Measurements from ENCODE around the gene OR52N4. TPM values are rescaled to one million over a fixed set of nuclear protein-coding genes. Genes with fewer than 3 reads are reported as not detected.

Gene OR52N4
- total RNA-seq, 2 donors from 2014 or later = not detected

DNA sequence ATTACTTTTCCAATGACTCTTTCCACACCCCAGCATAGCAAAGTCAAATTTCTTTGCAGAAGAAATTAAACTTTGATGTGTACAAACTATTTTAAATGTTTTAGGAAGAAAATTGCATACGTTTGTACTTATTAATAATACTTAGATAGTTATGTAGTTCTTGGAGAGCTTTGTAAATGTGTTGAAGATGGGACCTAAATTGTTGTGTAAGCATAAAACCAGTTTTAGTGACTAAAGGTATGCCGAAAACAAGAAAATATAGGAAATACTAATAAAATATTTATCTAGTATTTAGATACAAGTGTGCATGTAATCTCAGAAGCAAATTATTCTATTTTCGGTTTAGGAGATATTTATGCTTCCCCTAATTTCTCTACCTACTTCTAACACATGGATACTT lies 4.2 kb upstream of the OR52N4 start:
- no peaks in the 10 kb centered on the region for H3K36me3 ChIP-seq (replicated peaks in 1 of 2; ENCODE audit: insufficient read depth in 1 of 2, low read depth in 2 of 2)
- no peak overlapping the region for H3K27ac ChIP-seq

DNA sequence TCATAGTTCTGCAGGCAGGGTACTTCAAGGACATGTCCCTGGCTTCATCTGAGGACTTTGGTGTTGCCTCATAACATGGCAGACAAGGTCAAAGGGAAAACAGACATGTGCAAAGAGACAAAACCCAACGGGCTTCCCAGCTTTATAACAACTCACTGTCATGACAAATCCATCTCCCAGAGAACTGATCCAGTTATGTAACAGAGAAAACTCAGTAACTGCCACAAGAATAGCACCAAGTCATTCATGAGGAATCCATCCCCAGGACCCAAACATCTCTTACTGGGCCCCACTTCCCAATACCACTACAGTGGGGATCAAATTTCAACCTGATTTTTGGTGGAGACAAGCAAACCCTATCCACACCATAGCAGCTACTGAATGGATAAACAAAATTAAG lies 13.0 kb downstream of the OR52N4 start:
- ATAC-seq (no peak), DNase-seq (no peak)
- intact Hi-C loops (cut with DNase I) = no loop called here
- no peaks in the 10 kb centered on the region for H3K9me3 ChIP-seq
- H3K36me3 ChIP-seq (replicated peaks in 1 of 2; ENCODE audit: insufficient read depth in 1 of 2, low read depth in 2 of 2) = no peaks in the 10 kb centered on the region
- no peak for TF ChIP-seq POLR2A (IDR thresholded peaks at IDR 0.05)
- TF ChIP-seq, protein P1, sequence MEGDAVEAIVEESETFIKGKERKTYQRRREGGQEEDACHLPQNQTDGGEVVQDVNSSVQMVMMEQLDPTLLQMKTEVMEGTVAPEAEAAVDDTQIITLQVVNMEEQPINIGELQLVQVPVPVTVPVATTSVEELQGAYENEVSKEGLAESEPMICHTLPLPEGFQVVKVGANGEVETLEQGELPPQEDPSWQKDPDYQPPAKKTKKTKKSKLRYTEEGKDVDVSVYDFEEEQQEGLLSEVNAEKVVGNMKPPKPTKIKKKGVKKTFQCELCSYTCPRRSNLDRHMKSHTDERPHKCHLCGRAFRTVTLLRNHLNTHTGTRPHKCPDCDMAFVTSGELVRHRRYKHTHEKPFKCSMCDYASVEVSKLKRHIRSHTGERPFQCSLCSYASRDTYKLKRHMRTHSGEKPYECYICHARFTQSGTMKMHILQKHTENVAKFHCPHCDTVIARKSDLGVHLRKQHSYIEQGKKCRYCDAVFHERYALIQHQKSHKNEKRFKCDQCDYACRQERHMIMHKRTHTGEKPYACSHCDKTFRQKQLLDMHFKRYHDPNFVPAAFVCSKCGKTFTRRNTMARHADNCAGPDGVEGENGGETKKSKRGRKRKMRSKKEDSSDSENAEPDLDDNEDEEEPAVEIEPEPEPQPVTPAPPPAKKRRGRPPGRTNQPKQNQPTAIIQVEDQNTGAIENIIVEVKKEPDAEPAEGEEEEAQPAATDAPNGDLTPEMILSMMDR (IDR thresholded peaks at IDR 0.05) = no peak
- no peak overlapping the region for H3K4me3 ChIP-seq
- WGBS, 2 donors = 10 to 19% methylated on average over 1 of the region's 1 CpG
- no peak overlapping the region for H3K27ac ChIP-seq
- H3K4me1 ChIP-seq = no peaks in the 10 kb centered on the region
- H3K27me3 ChIP-seq = no peaks in the 10 kb centered on the region

More for the DNA sequence above, 4.2 kb upstream of the OR52N4 start:
- Histone ChIP-seq H3K4me1 (no peaks in the 10 kb centered on the region), H3K9me3 (no peaks in the 10 kb centered on the region), H3K4me3 (no peak overlapping the region), H3K27me3 (no peaks in the 10 kb centered on the region)
- DNase-seq (no peak), ATAC-seq (no peak)
- TF ChIP-seq, protein P1 (IDR thresholded peaks at IDR 0.05) = no peak
- 58 to 66% methylated on average over 3 of the region's 3 CpGs for WGBS, 2 donors
- intact Hi-C loops (cut with DNase I) = no loop called here

DNA sequence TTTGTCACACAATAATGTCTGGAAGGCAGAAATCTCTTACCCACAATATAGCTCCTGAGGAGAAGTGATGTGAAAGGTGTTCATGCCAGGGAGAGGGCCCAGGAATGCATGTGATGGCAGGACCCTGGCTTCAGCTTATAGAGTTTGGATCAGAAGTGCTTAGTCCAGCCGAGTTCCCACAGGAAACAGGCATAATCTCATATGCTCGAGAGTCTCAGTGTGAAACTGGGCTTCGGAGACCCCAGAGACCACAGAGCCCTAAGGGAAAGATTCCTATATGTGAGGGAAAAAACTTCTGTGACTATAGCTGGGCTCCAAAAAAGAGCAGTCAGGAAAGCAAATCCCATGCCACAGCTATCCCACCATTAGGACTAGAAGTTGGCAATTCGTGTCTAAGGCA lies 29.2 kb downstream of the OR52N4 start, which contains the start of gene OR52N5:
Gene OR52N5 (minus strand): TSS at position 101 of the 400 bp plus-strand sequence. CDS start 4,721 bp downstream, outside the sequence.
- no peak for DNase-seq
- H3K4me3 ChIP-seq = no peak within 1 kb of the TSS
- intact Hi-C loops (cut with DNase I) = no loop called here
- TF ChIP-seq, protein P1 (IDR thresholded peaks at IDR 0.05) = no peak
- TF ChIP-seq POLR2A (IDR thresholded peaks at IDR 0.05) = no peak
- no peaks in the 10 kb centered on the region for H3K4me1 ChIP-seq
- H3K36me3 ChIP-seq (replicated peaks in 1 of 2; ENCODE audit: insufficient read depth in 1 of 2, low read depth in 2 of 2) = no peaks in the 10 kb centered on the region
- WGBS, 2 donors = 33 to 41% methylated on average over 4 of the region's 4 CpGs
- H3K27ac ChIP-seq = no peak within 1 kb of the TSS
- no peak for ATAC-seq
- no peaks in the 10 kb centered on the region for H3K9me3 ChIP-seq
- no peaks in the 10 kb centered on the region for H3K27me3 ChIP-seq

DNA sequence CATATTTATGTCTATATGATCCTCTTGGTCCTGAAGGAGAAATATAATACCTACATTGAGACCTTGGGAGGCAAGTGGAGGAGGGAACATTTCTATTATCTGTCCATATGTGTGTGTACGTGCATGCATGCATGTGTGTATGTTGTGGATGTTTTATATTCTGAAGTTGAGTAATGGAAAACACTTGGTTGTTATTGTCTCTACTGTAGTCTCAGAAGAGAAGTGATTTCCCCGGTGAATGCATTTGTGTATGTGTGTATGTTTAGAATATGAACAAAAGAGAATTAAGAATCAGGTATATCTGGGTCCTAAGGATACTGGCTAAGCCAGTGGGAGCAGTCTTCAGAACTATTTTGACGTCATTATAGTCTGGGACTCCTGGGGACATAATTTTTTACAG lies 37.1 kb downstream of the OR52N4 start, which contains the start of gene OR52N1:
Gene OR52N1 (minus strand): TSS at position 101 of the 400 bp plus-strand sequence. CDS start 2,449 bp downstream, outside the sequence.
- Histone ChIP-seq H3K9me3 (no peaks in the 10 kb centered on the region), H3K4me1 (no peaks in the 10 kb centered on the region), H3K27me3 (no peaks in the 10 kb centered on the region), H3K4me3 (no peak within 1 kb of the TSS), H3K36me3 (replicated peaks in 1 of 2; ENCODE audit: insufficient read depth in 1 of 2, low read depth in 2 of 2) (no peaks in the 10 kb centered on the region), H3K27ac (no peak within 1 kb of the TSS)
- ATAC-seq (no peak), DNase-seq (no peak)
- no peak for TF ChIP-seq POLR2A (IDR thresholded peaks at IDR 0.05)
- TF ChIP-seq, protein P1 (IDR thresholded peaks at IDR 0.05) = no peak
- intact Hi-C loops (cut with DNase I) = no loop called here
- WGBS, 2 donors = 63 to 74% methylated on average over 3 of the region's 3 CpGs

DNA sequence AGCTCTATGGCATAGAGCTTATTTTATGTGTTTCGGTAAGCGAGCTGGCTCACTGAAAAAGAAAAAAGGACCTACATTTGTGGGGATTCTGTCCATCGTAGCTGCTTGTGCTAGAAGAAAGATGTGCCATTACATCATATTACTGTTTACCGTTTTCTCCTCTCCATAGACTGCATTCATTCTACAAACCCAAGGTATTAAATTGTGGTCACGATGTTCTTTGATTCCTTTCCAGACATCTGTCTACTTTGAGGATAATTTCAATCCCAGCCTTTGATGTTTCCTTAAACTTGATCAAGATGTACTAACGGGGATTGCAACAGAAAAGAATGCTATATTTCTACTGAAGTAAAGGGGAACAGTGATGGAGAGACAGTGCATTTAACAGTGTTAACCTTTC lies 42.5 kb downstream of the OR52N4 start:
- TF ChIP-seq, protein P1 (IDR thresholded peaks at IDR 0.05) = no peak
- TF ChIP-seq POLR2A (IDR thresholded peaks at IDR 0.05) = no peak
- H3K4me1 ChIP-seq = no peaks in the 10 kb centered on the region
- intact Hi-C loops (cut with DNase I) = no loop called here
- H3K36me3 ChIP-seq (replicated peaks in 1 of 2; ENCODE audit: insufficient read depth in 1 of 2, low read depth in 2 of 2) = no peaks in the 10 kb centered on the region
- WGBS, 2 donors = 70 to 73% methylated on average over 6 of the region's 6 CpGs
- H3K27ac ChIP-seq = no peak overlapping the region
- no peaks in the 10 kb centered on the region for H3K27me3 ChIP-seq
- no peaks in the 10 kb centered on the region for H3K9me3 ChIP-seq
- DNase-seq = no peak
- no peak overlapping the region for H3K4me3 ChIP-seq
- ATAC-seq = no peak

All from body of pancreas (tissue), 4 donors.